Common myeloid progenitor, CD34-positive (primary cell): Measurements from ENCODE around the gene FOXS1.

Source experiments
- CTCF ChIA-PET: fragments of 350-600 bp; sonication (Branson Sonifier 250); formaldehyde crosslinking; loops from one replicate; lab custom pipeline; 2021; ENCODE audit warnings: antibody characterized with exemption; lab: Charles Lee
- POLR2A ChIA-PET: fragments of 350-600 bp; sonication (Branson Sonifier 250); formaldehyde crosslinking; loops from one replicate; lab custom pipeline; 2021; ENCODE audit warnings: antibody characterized with exemption; lab: Charles Lee
- DNase-seq, 3 donors: peaks; one replicate each; pipeline versions ENCODE4 v3.0.0 to v3.0.0-alpha.2; 2013
- H3K27ac ChIP-seq, 2 experiments: 1 replicate in 1 of 2; 2 replicates in 1 of 2; pipeline ENCODE4 v1.7.0; 2013; ENCODE audit warnings: inconsistent platforms in 2 of 2, low read length in 2 of 2, mild to moderate bottlenecking in 2 of 2, low read depth in 1 of 2, moderate library complexity in 1 of 2; ENCODE audit not compliant: severe bottlenecking in 2 of 2, insufficient read depth in 1 of 2, poor library complexity in 1 of 2
- H3K27me3 ChIP-seq, 5 experiments: replicated peaks in 2 of 5; 1 replicate in 3 of 5; 2 replicates in 2 of 5; pipeline versions ENCODE4 v1.6.1 to v1.7.0; 2013; ENCODE audit warnings: low read length in 4 of 5, mild to moderate bottlenecking in 2 of 5, moderate library complexity in 2 of 5, inconsistent platforms in 1 of 5; ENCODE audit not compliant: insufficient read depth in 5 of 5, control insufficient read depth in 4 of 5
- H3K36me3 ChIP-seq, 4 experiments: 1 replicate in 2 of 4; 2 replicates in 2 of 4; pipeline versions ENCODE4 v1.6.1 to v1.7.0; 2013; ENCODE audit warnings: low read length in 3 of 4, control low read depth in 1 of 4, mild to moderate bottlenecking in 1 of 4; ENCODE audit not compliant: control insufficient read depth in 4 of 4, insufficient read depth in 4 of 4
- H3K4me1 ChIP-seq, 4 experiments: 1 replicate in 3 of 4; 2 replicates in 1 of 4; pipeline versions ENCODE4 v1.6.1 to v1.7.1; 2013; ENCODE audit warnings: low read length in 3 of 4, mild to moderate bottlenecking in 3 of 4, control low read depth in 1 of 4, inconsistent platforms in 1 of 4, moderate library complexity in 1 of 4; ENCODE audit not compliant: control insufficient read depth in 4 of 4, insufficient read depth in 4 of 4; ENCODE audit errors: control extremely low read depth in 1 of 4
- H3K4me3 ChIP-seq, 7 experiments: 1 replicate in 4 of 7; 2 replicates in 3 of 7; pipeline versions ENCODE4 v1.5.1 to v1.7.0; 2013; ENCODE audit warnings: mild to moderate bottlenecking in 7 of 7, low read length in 6 of 7, moderate library complexity in 6 of 7, inconsistent platforms in 2 of 7, low read depth in 2 of 7, control low read depth in 1 of 7; ENCODE audit not compliant: insufficient read depth in 4 of 7, control insufficient read depth in 1 of 7; ENCODE audit errors: extremely low read depth in 1 of 7
- H3K9me3 ChIP-seq, 5 experiments: 1 replicate in 4 of 5; 2 replicates in 1 of 5; pipeline versions ENCODE4 v1.6.1 to v1.7.1; 2013; ENCODE audit warnings: low read length in 4 of 5, mild to moderate bottlenecking in 2 of 5, inconsistent platforms in 1 of 5, low read depth in 1 of 5, moderate library complexity in 1 of 5; ENCODE audit not compliant: control insufficient read depth in 4 of 5, insufficient read depth in 2 of 5; ENCODE audit errors: control extremely low read depth in 1 of 5
- WGBS: methylation state at CpG from one replicate; pipeline ENCODE4 v1.1.5; 2013; ENCODE audit not compliant: insufficient coverage; 5-methylcytosine and 5-hydroxymethylcytosine counted together

FOXS1 gene

GRCh38 chr20:31811796-31812728 lies 33.3 kb downstream of the FOXS1 start:
- Histone ChIP-seq H3K36me3 (peaks cover 0 to 5% (median 1%) of the 10 kb centered on the region in 4 experiments), H3K4me1 (peaks cover 0 to 15% (median 10%) of the 10 kb centered on the region in 4 experiments), H3K27me3 (no peaks in the 10 kb centered on the region), H3K9me3 (no peaks in the 10 kb centered on the region), H3K27ac (no peak overlapping the region), H3K4me3 (no peak overlapping the region)
- peak in 1 of 3 donors; percentile 13 for DNase-seq
- 37% methylated on average over 11 of the region's 15 CpGs for WGBS
- CTCF ChIA-PET = interaction anchor here (0.8 to 4.0 kb wide), 2 partner anchors 12 to 22 kb away, joined by 3 to 12 read pairs; no protein-coding TSS in a partner anchor
- POLR2A ChIA-PET = no interaction called here

GRCh38 chr20:31811198-31811597 lies 34.2 kb downstream of the FOXS1 start:
- Histone ChIP-seq H3K27me3 (no peaks in the 10 kb centered on the region), H3K4me1 (peaks cover 2 to 23% (median 18%) of the 10 kb centered on the region in 4 experiments), H3K9me3 (no peaks in the 10 kb centered on the region), H3K4me3 (no peak overlapping the region), H3K36me3 (peaks cover 0 to 6% (median 1%) of the 10 kb centered on the region in 4 experiments), H3K27ac (no peak overlapping the region)
- DNase-seq = no peak
- ChIA-PET CTCF (interaction anchor here (0.8 to 4.0 kb wide), 4 partner anchors 10 to 39 kb away, joined by 3 to 12 read pairs (median 4); no protein-coding TSS in a partner anchor), POLR2A (no interaction called here)
- WGBS = 96% methylated on average over 4 of the region's 4 CpGs

GRCh38 chr20:31809661-31810060 lies 35.7 kb downstream of the FOXS1 start:
- CTCF ChIA-PET = interaction anchor here (0.9 to 2.0 kb wide), 6 partner anchors 8 to 282 kb away, joined by 3 to 9 read pairs (median 4); partner anchors contain the start of gene MYLK2
- H3K36me3 ChIP-seq = peaks cover 0 to 14% (median 1%) of the 10 kb centered on the region in 4 experiments
- POLR2A ChIA-PET = no interaction called here
- 93% methylated on average over 2 of the region's 3 CpGs for WGBS
- H3K4me1 ChIP-seq = peaks cover 5 to 31% (median 21%) of the 10 kb centered on the region in 4 experiments
- H3K27me3 ChIP-seq = no peaks in the 10 kb centered on the region
- no peak for DNase-seq
- H3K4me3 ChIP-seq = no peak overlapping the region
- H3K27ac ChIP-seq = no peak overlapping the region
- H3K9me3 ChIP-seq = no peaks in the 10 kb centered on the region

GRCh38 chr20:31808481-31808880 lies 36.9 kb downstream of the FOXS1 start:
- ChIA-PET CTCF (interaction anchor here (1.0 to 2.0 kb wide), 6 partner anchors 10 to 144 kb away, joined by 3 to 9 read pairs (median 4); partner anchors contain the start of genes MYLK2 and PDRG1), POLR2A (no interaction called here)
- Histone ChIP-seq H3K9me3 (no peaks in the 10 kb centered on the region), H3K4me1 (peaks cover 5 to 42% (median 31%) of the 10 kb centered on the region in 4 experiments), H3K27ac (no peak overlapping the region), H3K27me3 (no peaks in the 10 kb centered on the region), H3K36me3 (peaks cover 0 to 23% (median 1%) of the 10 kb centered on the region in 4 experiments), H3K4me3 (no peak overlapping the region)
- WGBS = 100% methylated on average over 2 of the region's 3 CpGs
- DNase-seq = peak in 1 of 3 donors; percentile 24

GRCh38 chr20:31806564-31807355 lies 38.6 kb downstream of the FOXS1 start:
- H3K27me3 ChIP-seq = no peaks in the 10 kb centered on the region
- H3K27ac ChIP-seq = no peak overlapping the region
- 47% methylated on average over 7 of the region's 8 CpGs for WGBS
- peaks cover 0 to 30% (median 1%) of the 10 kb centered on the region in 4 experiments for H3K36me3 ChIP-seq
- CTCF ChIA-PET = interaction anchor here (0.7 to 1.9 kb wide), 6 partner anchors 9 to 78 kb away, joined by 3 to 5 read pairs (median 3); partner anchors contain the start of gene MYLK2
- H3K9me3 ChIP-seq = no peaks in the 10 kb centered on the region
- POLR2A ChIA-PET = interaction anchor here (0.6 kb wide), 2 partner anchors 26 to 37 kb away, joined by 4 to 5 read pairs; no protein-coding TSS in a partner anchor
- peak overlapping the region in 1 of 7 experiments; percentile 2 for H3K4me3 ChIP-seq
- DNase-seq = peak in 2 of 3 donors; percentile 29 to 42
- H3K4me1 ChIP-seq = peaks cover 5 to 36% (median 27%) of the 10 kb centered on the region in 4 experiments

- Histone ChIP-seq H3K4me3 (no peak overlapping the region), H3K27ac (no peak overlapping the region), H3K36me3 (peaks cover 8 to 59% (median 17%) of the 10 kb centered on the region in 4 experiments), H3K9me3 (no peaks in the 10 kb centered on the region), H3K4me1 (peaks cover 5 to 34% (median 25%) of the 10 kb centered on the region in 4 experiments), H3K27me3 (no peaks in the 10 kb centered on the region)
- POLR2A ChIA-PET = interaction anchor here (0.6 kb wide), 1 partner anchor 12 kb away, joined by 4 read pairs; no protein-coding TSS in a partner anchor
- peak in 2 of 3 donors; percentile 35 to 56 for DNase-seq
- whole genome bisulfite sequencing = 46% methylated on average over 7 of the region's 7 CpGs
- CTCF ChIA-PET = interaction anchor here (0.6 to 2.3 kb wide), 4 partner anchors 17 to 166 kb away, joined by 3 to 10 read pairs (median 4); no protein-coding TSS in a partner anchor
These were observed 41.7 kb downstream of the FOXS1 start for GRCh38 chr20:31803552-31804291.
